ENCODE data around the gene ZFP92. TPM values are rescaled to one million over a fixed set of nuclear protein-coding genes. Genes with fewer than 3 reads are reported as not detected.

ZFP92 gene
- total RNA-seq, 4 donors from 2014 or later: 0.98 to 3.6 (median 1.4) TPM

GRCh38 chrX:153450949-153451277, 39.6 kb downstream of the ZFP92 start:
- TF ChIP-seq CTCF (IDR thresholded peaks at IDR 0.05; ENCODE audit: low read depth): no peak

- no peak for TF ChIP-seq CTCF (IDR thresholded peaks at IDR 0.05; ENCODE audit: low read depth)
Observed at GRCh38 chrX:153454901-153455550, 43.8 kb downstream of the ZFP92 start.

- no peak for TF ChIP-seq CTCF (IDR thresholded peaks at IDR 0.05; ENCODE audit: low read depth)
Observed at GRCh38 chrX:153455571-153455970, 44.3 kb downstream of the ZFP92 start.

GRCh38 chrX:153456161-153456560, 44.9 kb downstream of the ZFP92 start:
- no peak for TF ChIP-seq CTCF (IDR thresholded peaks at IDR 0.05; ENCODE audit: low read depth)

- no peak for TF ChIP-seq CTCF (IDR thresholded peaks at IDR 0.05; ENCODE audit: low read depth)
Observed at GRCh38 chrX:153456704-153457103, 45.4 kb downstream of the ZFP92 start.

GRCh38 chrX:153457136-153457825, 46.0 kb downstream of the ZFP92 start:
- no peak for TF ChIP-seq CTCF (IDR thresholded peaks at IDR 0.05; ENCODE audit: low read depth)

GRCh38 chrX:153457827-153458466, 46.7 kb downstream of the ZFP92 start:
- TF ChIP-seq CTCF (IDR thresholded peaks at IDR 0.05; ENCODE audit: low read depth): no peak
